Trophoblast cell (in vitro differentiated cells and primary cell): ENCODE results near the gene MSL1.

Source experiments
- DNase-seq, 2 donors: peaks; one replicate each; pipeline ENCODE4 v3.0.0-alpha.2; 2016
- H2AFZ ChIP-seq: 2 replicates; pipeline ENCODE4 v1.6.1; 2013; ENCODE audit warnings: low read length, moderate library complexity, mild to moderate bottlenecking; ENCODE audit not compliant: insufficient read depth, poor library complexity
- H2AK5ac ChIP-seq: 2 replicates; pipeline ENCODE4 v1.6.1; 2013; ENCODE audit warnings: mild to moderate bottlenecking, low read length
- H2BK120ac ChIP-seq: 2 replicates; pipeline ENCODE4 v1.6.1; 2013; ENCODE audit warnings: low read length, mild to moderate bottlenecking, moderate library complexity; ENCODE audit not compliant: insufficient read depth, poor library complexity
- H2BK12ac ChIP-seq: 2 replicates; pipeline ENCODE4 v1.6.1; 2013; ENCODE audit warnings: mild to moderate bottlenecking, low read length, moderate library complexity
- H2BK5ac ChIP-seq: 2 replicates; pipeline ENCODE4 v1.6.1; 2013; ENCODE audit warnings: low read length, low read depth, moderate library complexity, mild to moderate bottlenecking; ENCODE audit not compliant: poor library complexity
- H3K14ac ChIP-seq: 2 replicates; pipeline ENCODE4 v1.6.1; 2013; ENCODE audit warnings: mild to moderate bottlenecking, low read length
- H3K18ac ChIP-seq: 2 replicates; pipeline ENCODE4 v1.6.1; 2013; ENCODE audit warnings: mild to moderate bottlenecking, low read length
- H3K23ac ChIP-seq: 2 replicates; pipeline ENCODE4 v1.6.1; 2013; ENCODE audit warnings: low read length
- H3K27ac ChIP-seq: 2 replicates; pipeline ENCODE4 v1.5.1; 2013; ENCODE audit warnings: low read depth, mild to moderate bottlenecking, inconsistent platforms, low read length, moderate library complexity
- H3K27me3 ChIP-seq: 2 replicates; pipeline ENCODE4 v1.6.1; 2013; ENCODE audit warnings: inconsistent platforms, mild to moderate bottlenecking, low read length, moderate library complexity; ENCODE audit not compliant: insufficient read depth
- H3K36me3 ChIP-seq, 2 experiments: 1 replicate in 1 of 2; 2 replicates in 1 of 2; pipeline ENCODE4 v1.6.1; 2013; ENCODE audit warnings: low read length in 2 of 2, mild to moderate bottlenecking in 2 of 2, moderate library complexity in 1 of 2; ENCODE audit not compliant: insufficient read depth in 2 of 2, control insufficient read depth in 1 of 2
- H3K4ac ChIP-seq: 2 replicates; pipeline ENCODE4 v1.6.1; 2013; ENCODE audit warnings: low read depth, mild to moderate bottlenecking, low read length, moderate library complexity
- H3K4me1 ChIP-seq, 2 experiments: 1 replicate in 1 of 2; 2 replicates in 1 of 2; pipeline ENCODE4 v1.6.1; 2013; ENCODE audit warnings: low read length in 2 of 2, mild to moderate bottlenecking in 2 of 2, moderate library complexity in 1 of 2; ENCODE audit not compliant: insufficient read depth in 2 of 2, control insufficient read depth in 1 of 2
- H3K4me2 ChIP-seq: 2 replicates; pipeline ENCODE4 v1.6.1; 2013; ENCODE audit warnings: inconsistent platforms, mild to moderate bottlenecking, low read length, moderate library complexity
- H3K4me3 ChIP-seq: 2 replicates; pipeline ENCODE4 v1.5.1; 2013; ENCODE audit warnings: mild to moderate bottlenecking, low read depth, low read length, inconsistent platforms
- H3K79me1 ChIP-seq: one replicate; pipeline ENCODE4 v1.6.1; 2013; ENCODE audit warnings: low read length
- H3K79me2 ChIP-seq: 2 replicates; pipeline ENCODE4 v1.6.1; 2013; ENCODE audit warnings: low read length, mild to moderate bottlenecking; ENCODE audit not compliant: control insufficient read depth, insufficient read depth, poor library complexity
- H3K9ac ChIP-seq: 2 replicates; pipeline ENCODE4 v1.6.1; 2013; ENCODE audit warnings: mild to moderate bottlenecking, low read length
- H3K9me3 ChIP-seq: 2 replicates; pipeline ENCODE4 v1.6.1; 2013; ENCODE audit warnings: low read depth, mild to moderate bottlenecking, control low read depth, inconsistent platforms, low read length; ENCODE audit not compliant: insufficient read depth
- H4K12ac ChIP-seq: 2 replicates; pipeline ENCODE4 v1.6.1; 2013; ENCODE audit warnings: low read depth, mild to moderate bottlenecking, low read length, moderate library complexity
- H4K8ac ChIP-seq: 2 replicates; pipeline ENCODE4 v1.6.1; 2013; ENCODE audit warnings: low read depth, mild to moderate bottlenecking, low read length, moderate library complexity
- H4K91ac ChIP-seq: one replicate; pipeline ENCODE4 v1.6.1; 2013; ENCODE audit warnings: low read depth, mild to moderate bottlenecking, low read length, moderate library complexity
- WGBS: extraction: QIAGEN DNeasy Blood & Tissue Kit; methylation state at CpG from one replicate; pipeline ENCODE4 v1.1.7; 2013; ENCODE audit warnings: missing lambda C conversion rate; ENCODE audit not compliant: insufficient read length, insufficient coverage; ENCODE audit errors: extremely low coverage; 5-methylcytosine and 5-hydroxymethylcytosine counted together

MSL1 gene

GRCh38 chr17:40179923-40180659, 58.3 kb downstream of the MSL1 start:
- no peak overlapping the region for H2BK5ac ChIP-seq
- H2BK12ac ChIP-seq: no peak overlapping the region
- H3K14ac ChIP-seq: no peak overlapping the region
- H3K4me3 ChIP-seq: no peak overlapping the region
- no peaks in the 10 kb centered on the region for H3K27me3 ChIP-seq
- peaks cover 0 to 5% of the 10 kb centered on the region in 2 experiments for H3K4me1 ChIP-seq
- no CpG with 5 or more reads among the region's 6 CpGs for WGBS
- H3K36me3 ChIP-seq: peaks cover 3 to 4% of the 10 kb centered on the region in 2 experiments
- no peak overlapping the region for H3K4me2 ChIP-seq
- H4K8ac ChIP-seq: no peak overlapping the region
- no peak overlapping the region for H3K4ac ChIP-seq
- H2BK120ac ChIP-seq: no peak overlapping the region
- H3K9me3 ChIP-seq: no peaks in the 10 kb centered on the region
- no peak overlapping the region for H3K27ac ChIP-seq
- H3K79me2 ChIP-seq: no peaks in the 10 kb centered on the region
- no peak overlapping the region for H4K12ac ChIP-seq
- H3K18ac ChIP-seq: no peak overlapping the region
- peaks cover 3% of the 10 kb centered on the region for H3K79me1 ChIP-seq
- H2AK5ac ChIP-seq: no peak overlapping the region
- no peak overlapping the region for H3K9ac ChIP-seq
- H2AFZ ChIP-seq: no peak overlapping the region
- H3K23ac ChIP-seq: no peak overlapping the region
- no peak overlapping the region for H4K91ac ChIP-seq
- peak in 1 of 2 donors; percentile 30 for DNase-seq

- Histone ChIP-seq H2AK5ac (no peak overlapping the region), H3K27ac (no peak overlapping the region), H2BK5ac (no peak overlapping the region), H3K23ac (no peak overlapping the region), H3K4me3 (no peak overlapping the region), H3K9me3 (no peaks in the 10 kb centered on the region), H3K14ac (no peak overlapping the region), H2BK12ac (no peak overlapping the region), H2BK120ac (no peak overlapping the region), H3K9ac (no peak overlapping the region), H3K4ac (no peak overlapping the region), H3K18ac (no peak overlapping the region), H3K27me3 (no peaks in the 10 kb centered on the region), H4K12ac (no peak overlapping the region), H4K8ac (no peak overlapping the region), H3K79me2 (no peaks in the 10 kb centered on the region), H3K4me2 (no peak overlapping the region), H4K91ac (no peak overlapping the region), H3K36me3 (peaks cover 3 to 4% of the 10 kb centered on the region in 2 experiments), H2AFZ (no peak overlapping the region), H3K4me1 (peaks cover 0 to 5% of the 10 kb centered on the region in 2 experiments), H3K79me1 (peaks cover 3% of the 10 kb centered on the region)
- WGBS: no CpG with 5 or more reads among the region's 5 CpGs
- no peak for DNase-seq
Measured at GRCh38 chr17:40180694-40181093, 58.9 kb downstream of the MSL1 start.

GRCh38 chr17:40181205-40181604, 59.4 kb downstream of the MSL1 start:
- H3K14ac ChIP-seq: no peak overlapping the region
- H3K79me2 ChIP-seq: no peaks in the 10 kb centered on the region
- H3K79me1 ChIP-seq: peaks cover 3% of the 10 kb centered on the region
- H4K8ac ChIP-seq: no peak overlapping the region
- H2BK12ac ChIP-seq: no peak overlapping the region
- H3K23ac ChIP-seq: no peak overlapping the region
- H3K4me1 ChIP-seq: peaks cover 0 to 5% of the 10 kb centered on the region in 2 experiments
- no peak overlapping the region for H3K18ac ChIP-seq
- H2AFZ ChIP-seq: no peak overlapping the region
- no peaks in the 10 kb centered on the region for H3K27me3 ChIP-seq
- no peak overlapping the region for H2BK5ac ChIP-seq
- no peak overlapping the region for H3K4ac ChIP-seq
- no peak overlapping the region for H3K9ac ChIP-seq
- no peaks in the 10 kb centered on the region for H3K9me3 ChIP-seq
- no peak overlapping the region for H2BK120ac ChIP-seq
- no peak overlapping the region for H3K27ac ChIP-seq
- no peak overlapping the region for H4K91ac ChIP-seq
- H3K4me3 ChIP-seq: no peak overlapping the region
- H4K12ac ChIP-seq: no peak overlapping the region
- no CpG with 5 or more reads among the region's 8 CpGs for WGBS
- DNase-seq: no peak
- H3K4me2 ChIP-seq: no peak overlapping the region
- peaks cover 3 to 4% of the 10 kb centered on the region in 2 experiments for H3K36me3 ChIP-seq
- H2AK5ac ChIP-seq: no peak overlapping the region

GRCh38 chr17:40182606-40183005, 60.8 kb downstream of the MSL1 start:
- no peak for DNase-seq
- Histone ChIP-seq H4K8ac (no peak overlapping the region), H2AK5ac (no peak overlapping the region), H3K79me2 (no peaks in the 10 kb centered on the region), H3K4me2 (no peak overlapping the region), H3K18ac (no peak overlapping the region), H2BK5ac (no peak overlapping the region), H4K91ac (no peak overlapping the region), H3K36me3 (peaks cover 0 to 2% of the 10 kb centered on the region in 2 experiments), H2BK12ac (no peak overlapping the region), H2BK120ac (no peak overlapping the region), H3K9me3 (no peaks in the 10 kb centered on the region), H4K12ac (no peak overlapping the region), H3K4ac (no peak overlapping the region), H3K4me3 (no peak overlapping the region), H3K79me1 (peaks cover under 1% of the 10 kb centered on the region), H2AFZ (no peak overlapping the region), H3K27me3 (no peaks in the 10 kb centered on the region), H3K23ac (no peak overlapping the region), H3K9ac (no peak overlapping the region), H3K14ac (no peak overlapping the region), H3K27ac (no peak overlapping the region), H3K4me1 (peaks cover 0 to 3% of the 10 kb centered on the region in 2 experiments)
- WGBS: no CpG with 5 or more reads among the region's 6 CpGs
